ENCODE data around the gene IFFO2.

IFFO2 gene

GRCh38 chr1:18938707-18939070 is 17.8 kb downstream of the IFFO2 start:
- no peaks in the 10 kb centered on the region for H3K36me3 ChIP-seq (ENCODE audit: control insufficient read depth in 1 of 2, insufficient read depth in 2 of 2, low read length in 2 of 2)
- no peaks in the 10 kb centered on the region for H3K27me3 ChIP-seq (ENCODE audit: control insufficient read depth in 1 of 2, insufficient read depth in 2 of 2, low read length in 2 of 2)
- H3K4me3 ChIP-seq (ENCODE audit: low read depth in 1 of 2, low read length in 2 of 2), result no peak overlapping the region
- no peaks in the 10 kb centered on the region for H3K9me3 ChIP-seq (ENCODE audit: control insufficient read depth in 1 of 2, low read length in 2 of 2)
- H3K4me1 ChIP-seq (ENCODE audit: control insufficient read depth in 1 of 2, insufficient read depth in 2 of 2, low read length in 2 of 2), result peaks cover 0 to 22% of the 10 kb centered on the region in 2 donors
- no peak overlapping the region for H3K27ac ChIP-seq (ENCODE audit: low read depth, low read length)
- H3K9ac ChIP-seq (ENCODE audit: low read depth in 1 of 2, low read length in 2 of 2), result no peak overlapping the region

- Histone ChIP-seq H3K9ac (ENCODE audit: low read depth in 1 of 2, low read length in 2 of 2) (no peak overlapping the region), H3K9me3 (ENCODE audit: control insufficient read depth in 1 of 2, low read length in 2 of 2) (no peaks in the 10 kb centered on the region), H3K4me3 (ENCODE audit: low read depth in 1 of 2, low read length in 2 of 2) (no peak overlapping the region), H3K27me3 (ENCODE audit: control insufficient read depth in 1 of 2, insufficient read depth in 2 of 2, low read length in 2 of 2) (no peaks in the 10 kb centered on the region), H3K27ac (ENCODE audit: low read depth, low read length) (no peak overlapping the region), H3K4me1 (ENCODE audit: control insufficient read depth in 1 of 2, insufficient read depth in 2 of 2, low read length in 2 of 2) (peaks cover 1 to 24% of the 10 kb centered on the region in 2 donors), H3K36me3 (ENCODE audit: control insufficient read depth in 1 of 2, insufficient read depth in 2 of 2, low read length in 2 of 2) (no peaks in the 10 kb centered on the region)
Measured at GRCh38 chr1:18938008-18938706, 18.3 kb downstream of the IFFO2 start.

- Histone ChIP-seq H3K27me3 (ENCODE audit: control insufficient read depth in 1 of 2, insufficient read depth in 2 of 2, low read length in 2 of 2) (no peaks in the 10 kb centered on the region), H3K9ac (ENCODE audit: low read depth in 1 of 2, low read length in 2 of 2) (no peak overlapping the region), H3K9me3 (ENCODE audit: control insufficient read depth in 1 of 2, low read length in 2 of 2) (no peaks in the 10 kb centered on the region), H3K36me3 (ENCODE audit: control insufficient read depth in 1 of 2, insufficient read depth in 2 of 2, low read length in 2 of 2) (no peaks in the 10 kb centered on the region), H3K4me1 (ENCODE audit: control insufficient read depth in 1 of 2, insufficient read depth in 2 of 2, low read length in 2 of 2) (peaks cover 4 to 26% of the 10 kb centered on the region in 2 donors), H3K4me3 (ENCODE audit: low read depth in 1 of 2, low read length in 2 of 2) (no peak overlapping the region), H3K27ac (ENCODE audit: low read depth, low read length) (no peak overlapping the region)
Measured at GRCh38 chr1:18937539-18937938, 18.9 kb downstream of the IFFO2 start.

- Histone ChIP-seq H3K36me3 (ENCODE audit: control insufficient read depth in 1 of 2, insufficient read depth in 2 of 2, low read length in 2 of 2) (no peaks in the 10 kb centered on the region), H3K4me1 (ENCODE audit: control insufficient read depth in 1 of 2, insufficient read depth in 2 of 2, low read length in 2 of 2) (peaks cover 4 to 26% of the 10 kb centered on the region in 2 donors), H3K27ac (ENCODE audit: low read depth, low read length) (no peak overlapping the region), H3K9me3 (ENCODE audit: control insufficient read depth in 1 of 2, low read length in 2 of 2) (no peaks in the 10 kb centered on the region), H3K9ac (ENCODE audit: low read depth in 1 of 2, low read length in 2 of 2) (no peak overlapping the region), H3K4me3 (ENCODE audit: low read depth in 1 of 2, low read length in 2 of 2) (no peak overlapping the region), H3K27me3 (ENCODE audit: control insufficient read depth in 1 of 2, insufficient read depth in 2 of 2, low read length in 2 of 2) (no peaks in the 10 kb centered on the region)
Measured at GRCh38 chr1:18936814-18937481, 19.5 kb downstream of the IFFO2 start.

- no peak overlapping the region for H3K27ac ChIP-seq (ENCODE audit: low read depth, low read length)
- peaks cover 4 to 26% of the 10 kb centered on the region in 2 donors for H3K4me1 ChIP-seq (ENCODE audit: control insufficient read depth in 1 of 2, insufficient read depth in 2 of 2, low read length in 2 of 2)
- no peaks in the 10 kb centered on the region for H3K36me3 ChIP-seq (ENCODE audit: control insufficient read depth in 1 of 2, insufficient read depth in 2 of 2, low read length in 2 of 2)
- H3K9ac ChIP-seq (ENCODE audit: low read depth in 1 of 2, low read length in 2 of 2), result no peak overlapping the region
- no peaks in the 10 kb centered on the region for H3K27me3 ChIP-seq (ENCODE audit: control insufficient read depth in 1 of 2, insufficient read depth in 2 of 2, low read length in 2 of 2)
- H3K4me3 ChIP-seq (ENCODE audit: low read depth in 1 of 2, low read length in 2 of 2), result no peak overlapping the region
- H3K9me3 ChIP-seq (ENCODE audit: control insufficient read depth in 1 of 2, low read length in 2 of 2), result no peaks in the 10 kb centered on the region
Measured at GRCh38 chr1:18936471-18936813, 20.0 kb downstream of the IFFO2 start.

- H3K4me1 ChIP-seq (ENCODE audit: control insufficient read depth in 1 of 2, insufficient read depth in 2 of 2, low read length in 2 of 2), result peaks cover 10 to 21% of the 10 kb centered on the region in 2 donors
- no peaks in the 10 kb centered on the region for H3K36me3 ChIP-seq (ENCODE audit: control insufficient read depth in 1 of 2, insufficient read depth in 2 of 2, low read length in 2 of 2)
Measured at GRCh38 chr1:18934205-18935000, 22.1 kb downstream of the IFFO2 start.

GRCh38 chr1:18932879-18933278 is 23.6 kb downstream of the IFFO2 start:
- peaks cover 14 to 26% of the 10 kb centered on the region in 2 donors for H3K4me1 ChIP-seq (ENCODE audit: control insufficient read depth in 1 of 2, insufficient read depth in 2 of 2, low read length in 2 of 2)
- H3K9me3 ChIP-seq (ENCODE audit: control insufficient read depth in 1 of 2, low read length in 2 of 2), result no peaks in the 10 kb centered on the region
- no peaks in the 10 kb centered on the region for H3K27me3 ChIP-seq (ENCODE audit: control insufficient read depth in 1 of 2, insufficient read depth in 2 of 2, low read length in 2 of 2)
- H3K4me3 ChIP-seq (ENCODE audit: low read depth in 1 of 2, low read length in 2 of 2), result no peak overlapping the region
- no peak overlapping the region for H3K9ac ChIP-seq (ENCODE audit: low read depth in 1 of 2, low read length in 2 of 2)
- H3K27ac ChIP-seq (ENCODE audit: low read depth, low read length), result no peak overlapping the region
- no peaks in the 10 kb centered on the region for H3K36me3 ChIP-seq (ENCODE audit: control insufficient read depth in 1 of 2, insufficient read depth in 2 of 2, low read length in 2 of 2)

More at GRCh38 chr1:18934205-18935000, 22.1 kb downstream of the IFFO2 start:
- no peaks in the 10 kb centered on the region for H3K27me3 ChIP-seq (ENCODE audit: control insufficient read depth in 1 of 2, insufficient read depth in 2 of 2, low read length in 2 of 2)
- no peak overlapping the region for H3K27ac ChIP-seq (ENCODE audit: low read depth, low read length)
- no peak overlapping the region for H3K9ac ChIP-seq (ENCODE audit: low read depth in 1 of 2, low read length in 2 of 2)
- no peak overlapping the region for H3K4me3 ChIP-seq (ENCODE audit: low read depth in 1 of 2, low read length in 2 of 2)
- H3K9me3 ChIP-seq (ENCODE audit: control insufficient read depth in 1 of 2, low read length in 2 of 2), result no peaks in the 10 kb centered on the region

- Histone ChIP-seq H3K27ac (ENCODE audit: low read depth, low read length) (no peak overlapping the region), H3K27me3 (ENCODE audit: control insufficient read depth in 1 of 2, insufficient read depth in 2 of 2, low read length in 2 of 2) (no peaks in the 10 kb centered on the region), H3K4me1 (ENCODE audit: control insufficient read depth in 1 of 2, insufficient read depth in 2 of 2, low read length in 2 of 2) (peaks cover 14 to 31% of the 10 kb centered on the region in 2 donors), H3K36me3 (ENCODE audit: control insufficient read depth in 1 of 2, insufficient read depth in 2 of 2, low read length in 2 of 2) (no peaks in the 10 kb centered on the region), H3K9ac (ENCODE audit: low read depth in 1 of 2, low read length in 2 of 2) (no peak overlapping the region), H3K4me3 (ENCODE audit: low read depth in 1 of 2, low read length in 2 of 2) (no peak overlapping the region), H3K9me3 (ENCODE audit: control insufficient read depth in 1 of 2, low read length in 2 of 2) (no peaks in the 10 kb centered on the region)
Measured at GRCh38 chr1:18932387-18932786, 24.1 kb downstream of the IFFO2 start.

- H3K4me1 ChIP-seq (ENCODE audit: control insufficient read depth in 1 of 2, insufficient read depth in 2 of 2, low read length in 2 of 2), result peaks cover 20 to 37% of the 10 kb centered on the region in 2 donors
- H3K27me3 ChIP-seq (ENCODE audit: control insufficient read depth in 1 of 2, insufficient read depth in 2 of 2, low read length in 2 of 2), result no peaks in the 10 kb centered on the region
- no peaks in the 10 kb centered on the region for H3K9me3 ChIP-seq (ENCODE audit: control insufficient read depth in 1 of 2, low read length in 2 of 2)
- no peak overlapping the region for H3K27ac ChIP-seq (ENCODE audit: low read depth, low read length)
- no peaks in the 10 kb centered on the region for H3K36me3 ChIP-seq (ENCODE audit: control insufficient read depth in 1 of 2, insufficient read depth in 2 of 2, low read length in 2 of 2)
- no peak overlapping the region for H3K9ac ChIP-seq (ENCODE audit: low read depth in 1 of 2, low read length in 2 of 2)
- no peak overlapping the region for H3K4me3 ChIP-seq (ENCODE audit: low read depth in 1 of 2, low read length in 2 of 2)
Measured at GRCh38 chr1:18931730-18932129, 24.7 kb downstream of the IFFO2 start.

GRCh38 chr1:18929686-18930085 is 26.8 kb downstream of the IFFO2 start:
- Histone ChIP-seq H3K4me1 (ENCODE audit: control insufficient read depth in 1 of 2, insufficient read depth in 2 of 2, low read length in 2 of 2) (peaks cover 20 to 37% of the 10 kb centered on the region in 2 donors), H3K36me3 (ENCODE audit: control insufficient read depth in 1 of 2, insufficient read depth in 2 of 2, low read length in 2 of 2) (no peaks in the 10 kb centered on the region), H3K27me3 (ENCODE audit: control insufficient read depth in 1 of 2, insufficient read depth in 2 of 2, low read length in 2 of 2) (no peaks in the 10 kb centered on the region), H3K4me3 (ENCODE audit: low read depth in 1 of 2, low read length in 2 of 2) (no peak overlapping the region), H3K9me3 (ENCODE audit: control insufficient read depth in 1 of 2, low read length in 2 of 2) (no peaks in the 10 kb centered on the region), H3K27ac (ENCODE audit: low read depth, low read length) (no peak overlapping the region), H3K9ac (ENCODE audit: low read depth in 1 of 2, low read length in 2 of 2) (no peak overlapping the region)

Data from duodenal mucosa (tissue), 2 donors.